Stimulated activated CD4-positive, alpha-beta T cell treated with anti-CD3 and anti-CD28 coated beads, Interleukin-12 subunit alpha, Interleukin-12 subunit beta, amount 100 ng/mL, for 48 hours (primary cell): Measurements from ENCODE around the gene ENTPD6.
A peak's percentile ranks its signal among the peaks of the same experiment; 100 is the strongest.
"Not testable (repeated sequence)": the region's sequence is repeated elsewhere in the genome, so short reads cannot be mapped to it uniquely, and the experiment has no call there.

Experiments
- DNase-seq, 3 donors: peaks; one replicate each; pipeline ENCODE4 v3.0.0-alpha.2; 2020; ENCODE audit warnings: low read depth in 2 of 3, low spot score in 1 of 3

The ENTPD6 gene

DNA sequence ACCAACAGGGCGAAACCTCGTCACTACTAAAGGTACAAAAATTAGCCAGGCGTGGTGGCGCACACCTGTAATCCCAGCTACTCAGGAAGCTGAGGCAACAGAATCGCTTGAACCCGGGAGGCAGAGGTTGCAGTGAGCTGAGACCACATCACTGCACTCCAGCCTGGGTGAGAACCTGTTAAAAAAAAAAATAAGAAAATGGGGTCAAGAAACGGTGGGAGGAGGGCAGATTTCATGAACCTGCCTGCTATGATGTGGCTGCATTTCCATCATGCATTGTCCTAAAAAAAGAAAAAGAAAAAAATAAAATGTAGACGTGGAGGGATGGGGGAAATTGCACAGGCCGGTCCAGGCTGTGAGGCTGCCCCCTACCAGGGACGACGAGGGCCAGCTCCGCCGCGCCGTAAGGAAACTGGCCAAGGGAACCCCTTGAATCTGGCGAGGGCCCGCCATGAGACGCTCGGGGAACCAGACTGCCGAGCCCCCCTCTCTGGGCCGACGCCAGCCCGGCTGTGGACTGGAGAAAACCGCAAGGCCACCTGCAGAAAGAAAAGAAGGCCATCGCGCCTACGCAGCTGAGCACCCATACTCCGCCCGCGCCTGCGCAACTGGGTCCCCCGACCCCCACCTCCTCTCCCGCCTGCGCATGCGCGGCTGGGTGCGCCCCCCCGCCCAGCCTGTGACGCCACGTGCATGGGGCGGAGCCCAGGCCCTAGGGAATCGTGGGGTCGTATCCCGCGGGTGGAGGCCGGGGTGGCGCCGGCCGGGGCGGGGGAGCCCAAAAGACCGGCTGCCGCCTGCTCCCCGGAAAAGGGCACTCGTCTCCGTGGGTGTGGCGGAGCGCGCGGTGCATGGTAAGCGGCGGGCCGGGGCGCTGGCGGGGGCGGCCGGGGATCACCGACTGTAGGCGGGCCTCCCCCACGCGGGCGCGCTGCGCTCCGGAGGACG is at the start of gene ENTPD6:
TSS of gene ENTPD6 (plus strand) at position 699 of the 948 bp plus-strand sequence. CDS start 10,825 bp downstream, outside the sequence.
- DNase-seq: peak; percentile 78 to 87 (median 85)

DNA sequence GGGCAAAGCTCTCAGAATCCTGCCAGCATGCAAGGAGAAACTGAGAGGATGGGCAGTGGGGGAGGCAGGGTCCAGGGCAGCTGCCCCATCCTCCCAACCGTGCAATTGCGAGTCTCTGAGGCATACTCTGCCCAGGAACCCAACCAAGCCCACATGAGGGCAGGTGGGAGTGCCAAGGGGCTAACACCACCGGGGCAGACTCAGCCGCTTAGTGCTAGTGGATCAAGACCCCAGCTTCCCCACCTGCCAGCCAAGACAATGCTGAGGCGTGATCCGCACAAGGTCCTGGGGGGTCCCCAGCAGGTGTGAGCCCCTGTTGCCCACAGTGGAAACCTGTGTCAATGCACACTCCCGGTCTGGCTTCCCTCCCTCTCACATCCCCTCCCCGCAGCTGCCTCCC is 48.5 kb upstream of the ENTPD6 start:
- DNase-seq: no peak

DNA sequence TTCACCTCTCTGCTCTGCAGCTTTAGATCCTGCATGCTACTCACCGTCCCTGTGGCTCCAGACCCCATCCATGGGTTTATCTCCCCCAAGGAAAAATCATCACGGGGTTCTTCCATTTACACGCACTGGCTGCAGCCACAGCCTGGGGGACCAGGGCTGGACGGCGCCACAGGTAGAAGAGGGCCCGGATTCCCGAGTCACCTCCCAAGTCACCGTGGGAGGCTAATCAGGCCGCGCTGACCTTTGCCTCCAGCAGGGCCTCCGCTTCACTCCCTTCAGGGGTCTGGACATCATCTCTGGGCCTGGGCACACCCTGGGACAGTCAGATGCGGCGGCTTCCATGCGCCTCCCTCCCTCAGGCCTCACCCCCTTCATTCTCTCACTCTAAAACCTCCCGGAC is 47.8 kb upstream of the ENTPD6 start:
- DNase-seq: no peak

DNA sequence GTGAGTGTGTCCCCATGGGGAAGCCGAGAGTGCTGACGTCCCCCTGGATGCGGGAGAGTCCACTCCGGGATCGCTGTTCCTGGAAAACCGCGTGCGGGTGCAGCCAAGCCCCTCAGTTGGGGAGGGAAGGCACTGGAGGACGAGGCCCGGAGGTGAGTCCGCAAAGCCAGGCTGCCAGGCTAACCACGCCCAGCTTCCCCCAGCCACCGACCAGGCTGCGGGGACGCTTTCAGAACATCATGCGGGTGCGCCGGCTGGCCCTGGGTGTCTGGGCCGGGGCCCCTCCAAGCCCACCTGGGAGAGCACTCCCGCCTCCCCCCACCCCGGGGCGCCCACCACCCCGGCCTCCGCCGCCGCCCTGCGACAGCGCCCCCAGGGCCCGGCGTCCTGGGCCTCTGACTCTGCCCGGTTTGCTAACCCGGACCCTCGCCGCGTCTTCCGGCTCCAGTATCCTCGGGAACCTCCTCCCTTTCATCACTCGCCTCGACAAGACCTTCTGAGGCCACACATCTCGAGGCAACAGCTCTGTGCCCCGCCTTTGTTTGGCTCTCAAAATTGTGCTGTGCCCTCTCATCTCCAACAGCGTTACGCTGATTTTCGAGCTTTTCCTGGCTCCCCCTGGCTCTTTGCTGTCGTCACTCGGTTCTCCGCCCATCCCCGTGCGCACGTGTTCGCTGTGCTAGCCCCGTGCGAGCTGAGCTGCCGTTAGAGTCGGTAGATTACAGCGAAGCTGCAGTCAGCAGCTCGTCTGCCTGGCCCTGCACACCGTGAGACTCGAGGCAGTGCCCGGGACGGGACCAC is 47.1 kb upstream of the ENTPD6 start:
- peak; percentile 20 to 32 (median 22) for DNase-seq

DNA sequence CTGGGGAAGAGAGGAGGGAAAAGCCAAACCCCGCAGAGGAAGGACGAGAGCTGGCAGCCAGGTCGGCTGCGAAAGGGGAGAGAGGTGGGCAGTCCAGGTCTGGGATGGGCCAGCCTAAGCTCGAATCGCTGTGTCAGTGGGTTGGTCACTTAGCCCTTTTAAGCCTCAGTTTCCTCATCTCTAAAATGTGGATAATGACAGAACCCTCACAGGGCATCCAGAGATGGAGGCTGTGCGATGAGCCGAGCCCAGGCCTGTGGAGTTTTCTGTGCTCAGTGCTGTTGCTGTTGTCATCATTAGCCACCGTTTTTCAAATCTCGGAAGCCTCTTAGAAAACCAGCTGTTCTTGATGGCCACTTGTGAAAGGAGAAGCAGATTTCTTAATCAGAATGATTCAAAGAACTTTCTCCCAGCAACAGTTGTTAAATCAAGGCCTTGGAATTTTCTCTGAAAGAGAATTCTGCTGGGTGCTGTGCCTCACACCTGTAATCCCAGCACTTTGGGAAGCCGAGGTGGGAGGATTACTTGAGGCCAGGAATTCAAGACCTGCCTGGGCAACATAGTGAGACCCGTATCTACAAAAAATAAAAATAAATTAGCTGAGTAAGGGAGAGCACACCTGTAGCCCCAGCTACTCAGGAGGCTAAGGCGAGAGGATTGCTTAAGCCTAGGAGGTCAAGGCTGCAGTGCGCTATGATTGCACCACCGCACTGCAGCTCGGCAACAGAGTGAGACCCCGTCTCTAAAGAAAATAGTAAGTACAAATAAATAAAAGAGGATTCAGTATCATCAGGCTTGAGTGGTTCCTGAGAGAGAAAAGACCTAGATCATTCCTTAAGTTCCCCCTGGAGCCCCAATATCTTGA is 46.3 kb upstream of the ENTPD6 start:
- DNase-seq: no peak

DNA sequence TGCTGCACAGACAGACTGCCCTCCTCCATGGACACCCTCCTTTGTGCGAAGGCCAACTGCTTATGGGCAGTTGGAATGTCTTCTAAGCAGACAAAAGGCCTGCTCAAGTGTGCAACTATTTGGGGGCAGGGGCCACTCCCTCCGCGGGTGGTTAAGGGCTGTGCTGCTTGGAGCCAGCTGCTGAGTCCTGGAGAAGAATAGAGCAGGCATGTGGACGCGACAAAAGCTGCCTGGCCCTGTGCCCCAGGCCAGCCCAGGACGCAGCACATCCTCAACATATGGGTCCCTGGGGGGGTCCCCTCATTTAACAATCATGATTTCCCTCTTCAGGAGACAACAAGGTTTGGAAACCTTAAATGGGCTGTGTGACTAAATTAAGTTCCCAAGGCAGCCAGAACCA is 45.5 kb upstream of the ENTPD6 start:
- DNase-seq: no peak

DNA sequence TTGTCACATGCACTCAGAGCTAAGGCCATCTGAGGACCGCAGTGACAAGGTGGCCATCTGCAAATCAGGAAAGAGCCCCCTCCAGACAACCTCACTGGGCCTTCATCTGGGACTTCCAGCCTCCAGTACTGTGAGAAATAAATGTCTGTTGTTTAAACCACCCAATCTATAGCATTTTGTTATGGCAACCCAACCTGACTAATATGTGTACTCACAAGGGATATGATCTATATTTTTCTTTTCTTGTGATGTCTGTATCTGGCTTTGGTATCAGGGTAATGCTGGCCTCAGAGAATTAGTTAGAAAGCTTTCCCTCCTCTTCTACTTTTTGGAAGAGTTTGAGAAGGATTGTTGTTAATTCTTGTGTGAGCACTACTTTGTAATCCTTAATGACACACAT is 37.5 kb upstream of the ENTPD6 start:
- no peak for DNase-seq

DNA sequence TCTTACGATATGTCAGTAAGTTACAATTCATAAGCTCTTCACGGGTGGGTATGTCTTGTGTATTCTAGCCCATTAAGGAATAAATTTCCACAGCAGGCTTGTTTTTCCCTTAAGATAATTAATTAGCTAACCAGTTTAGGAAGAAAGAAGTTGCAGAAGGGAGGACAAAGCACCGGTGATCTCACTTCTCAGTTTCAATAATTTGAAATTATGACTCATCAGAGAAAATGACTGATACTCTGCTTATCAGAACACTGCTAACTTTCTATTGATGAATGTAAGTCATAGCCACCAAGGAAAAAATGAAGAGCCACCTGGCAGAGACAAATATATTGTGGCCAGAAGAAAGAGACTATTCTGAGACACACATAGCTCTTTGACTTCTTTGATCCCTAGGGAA is 35.0 kb upstream of the ENTPD6 start:
- no peak for DNase-seq

DNA sequence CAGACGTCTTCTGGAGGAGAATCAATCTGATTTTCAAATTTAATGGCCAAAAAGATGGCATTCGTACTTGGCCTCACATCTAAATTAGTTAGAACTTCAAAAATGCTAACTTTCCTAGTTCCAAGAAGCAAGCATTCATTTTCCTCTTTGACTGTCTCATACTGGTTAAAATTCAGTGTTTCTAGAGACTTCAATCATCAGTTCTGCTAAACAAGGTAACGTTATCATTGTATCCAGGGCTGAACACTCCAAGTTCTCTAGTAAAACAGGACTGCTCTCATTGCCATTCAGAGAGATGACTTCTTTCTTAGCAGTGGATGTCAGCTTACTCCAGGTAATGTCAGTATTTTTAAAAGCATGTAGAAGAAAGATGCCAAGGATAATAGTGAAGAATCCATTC is 34.6 kb upstream of the ENTPD6 start:
- no peak for DNase-seq

DNA sequence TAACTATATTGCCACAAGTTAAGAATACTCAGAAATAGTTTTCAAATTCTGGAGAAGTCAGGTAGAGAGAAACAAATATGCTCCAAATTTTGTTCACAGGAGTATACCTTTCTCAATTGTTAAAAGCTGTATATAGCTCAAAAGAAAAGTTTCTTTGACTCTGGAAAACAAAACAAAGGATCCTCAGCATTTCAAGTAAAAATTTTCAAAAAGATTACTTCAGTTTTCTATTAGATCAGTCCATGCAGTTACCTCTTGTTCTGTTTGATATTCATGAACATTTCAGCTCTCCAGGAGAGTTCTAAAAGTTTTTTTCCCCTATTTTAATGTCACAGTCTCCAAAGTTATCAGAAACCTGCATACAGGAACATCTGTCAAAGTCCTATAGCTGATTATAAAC is 30.4 kb upstream of the ENTPD6 start:
- DNase-seq: no peak

DNA sequence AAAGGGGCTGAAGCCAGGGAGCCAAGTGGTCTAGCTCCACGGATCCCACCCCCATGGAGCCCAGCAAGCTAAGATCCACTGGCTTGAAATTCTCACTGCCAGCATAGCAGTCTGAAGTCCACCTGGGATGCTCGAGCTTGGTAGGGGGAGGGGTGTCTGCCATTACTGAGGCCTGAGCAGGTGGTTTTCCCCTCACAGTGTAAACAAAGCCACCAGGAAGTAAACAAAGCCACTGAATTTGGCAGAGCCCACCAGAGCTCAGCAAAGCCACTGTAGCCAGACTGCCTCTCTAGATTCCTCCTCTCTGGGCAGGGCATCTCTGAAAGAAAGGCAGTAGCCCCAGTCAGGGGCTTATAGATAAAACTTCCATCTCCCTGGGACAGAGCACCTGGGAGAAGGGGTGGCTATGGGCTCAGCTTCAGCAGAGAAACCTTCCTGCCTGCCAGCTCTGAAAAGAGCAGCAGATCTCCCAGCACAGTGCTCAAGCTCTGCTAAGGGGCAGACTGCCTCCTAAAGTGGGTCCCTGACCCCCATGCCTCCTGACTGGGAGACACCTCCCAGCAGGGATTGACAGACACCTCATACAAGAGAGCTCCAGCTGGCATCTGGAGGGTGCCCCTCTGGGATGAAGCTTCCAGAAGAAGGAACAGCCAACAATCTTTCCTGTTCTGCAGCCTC is 29.3 kb upstream of the ENTPD6 start:
- not testable (repeated sequence) for DNase-seq

DNA sequence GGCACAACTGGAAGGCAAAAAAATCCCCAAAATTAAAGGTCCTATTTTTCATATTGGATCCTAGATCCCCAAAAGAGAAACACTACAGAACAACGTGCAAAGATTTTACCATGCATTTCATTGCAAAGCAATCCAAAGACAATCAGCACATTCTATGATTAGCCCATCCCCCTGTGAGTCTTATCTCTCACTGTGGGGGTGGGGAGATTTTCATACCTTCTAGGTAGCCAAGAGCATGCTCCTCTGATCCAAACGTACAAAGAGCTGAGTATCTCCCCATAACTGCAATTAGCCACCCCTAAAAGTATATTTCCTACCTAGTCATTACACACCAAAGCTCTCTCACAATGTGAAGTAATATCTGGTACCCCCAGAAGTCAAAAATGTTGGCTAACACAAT is 22.2 kb upstream of the ENTPD6 start:
- no peak for DNase-seq

DNA sequence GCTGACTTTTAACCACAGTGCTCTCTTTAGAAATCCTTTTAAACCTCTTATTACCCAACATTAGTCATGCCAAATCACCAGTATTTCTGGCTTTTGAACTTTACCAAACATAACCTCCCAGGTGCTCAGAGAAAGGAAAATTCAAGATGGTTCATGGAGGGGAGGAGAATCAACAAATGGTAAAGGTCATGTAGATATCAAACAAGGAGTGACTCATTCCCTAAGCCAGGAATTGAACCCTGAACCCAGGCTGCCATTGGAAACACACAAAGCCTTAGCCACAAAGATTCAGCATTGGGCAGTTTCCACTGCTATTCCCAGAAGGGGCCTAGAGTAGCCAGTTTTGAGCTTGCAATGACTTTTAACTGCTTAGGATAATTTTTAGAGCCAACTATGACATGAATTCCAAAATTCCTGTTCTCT is 21.6 kb upstream of the ENTPD6 start:
- DNase-seq: no peak

DNA sequence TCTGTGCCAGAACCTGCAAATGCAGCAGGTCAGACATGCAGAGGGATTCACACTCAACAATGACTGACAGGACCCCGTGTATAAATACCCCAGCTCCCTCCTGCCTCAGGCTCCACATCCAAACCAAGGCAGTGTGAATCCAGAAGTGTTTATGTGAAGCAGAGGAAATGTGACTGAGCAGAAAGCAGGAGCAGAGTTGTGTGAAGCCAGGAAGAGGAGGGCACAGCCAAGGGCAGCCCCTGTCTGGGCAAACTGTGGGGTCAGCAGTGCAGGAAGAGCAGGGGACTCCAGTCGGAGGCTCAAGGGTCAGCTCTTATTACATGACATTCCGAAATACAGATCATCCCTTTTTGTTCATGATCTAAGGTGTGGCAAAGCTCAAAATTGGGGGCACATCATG is 19.3 kb upstream of the ENTPD6 start:
- no peak for DNase-seq

DNA sequence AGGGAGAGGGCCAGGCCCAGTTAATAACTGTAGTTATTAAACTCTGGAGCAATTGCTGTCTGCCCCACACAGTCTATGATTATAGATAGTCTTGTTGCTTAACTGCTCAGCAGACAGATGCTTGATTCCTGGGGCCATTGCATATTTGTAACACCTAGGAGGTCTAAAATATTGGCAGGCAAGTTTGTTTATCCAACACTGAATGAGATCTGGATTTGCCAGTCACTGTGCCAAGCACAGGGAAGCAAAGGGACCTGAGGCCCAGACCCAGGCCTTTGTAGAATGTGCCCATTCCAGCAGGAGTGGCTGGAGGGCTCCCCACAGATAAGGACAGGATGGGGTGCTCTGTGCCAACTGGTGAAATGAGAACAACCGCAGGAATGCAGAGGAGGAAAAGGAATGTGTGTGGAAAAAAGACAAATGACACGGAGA is 17.6 kb upstream of the ENTPD6 start:
- no peak for DNase-seq

DNA sequence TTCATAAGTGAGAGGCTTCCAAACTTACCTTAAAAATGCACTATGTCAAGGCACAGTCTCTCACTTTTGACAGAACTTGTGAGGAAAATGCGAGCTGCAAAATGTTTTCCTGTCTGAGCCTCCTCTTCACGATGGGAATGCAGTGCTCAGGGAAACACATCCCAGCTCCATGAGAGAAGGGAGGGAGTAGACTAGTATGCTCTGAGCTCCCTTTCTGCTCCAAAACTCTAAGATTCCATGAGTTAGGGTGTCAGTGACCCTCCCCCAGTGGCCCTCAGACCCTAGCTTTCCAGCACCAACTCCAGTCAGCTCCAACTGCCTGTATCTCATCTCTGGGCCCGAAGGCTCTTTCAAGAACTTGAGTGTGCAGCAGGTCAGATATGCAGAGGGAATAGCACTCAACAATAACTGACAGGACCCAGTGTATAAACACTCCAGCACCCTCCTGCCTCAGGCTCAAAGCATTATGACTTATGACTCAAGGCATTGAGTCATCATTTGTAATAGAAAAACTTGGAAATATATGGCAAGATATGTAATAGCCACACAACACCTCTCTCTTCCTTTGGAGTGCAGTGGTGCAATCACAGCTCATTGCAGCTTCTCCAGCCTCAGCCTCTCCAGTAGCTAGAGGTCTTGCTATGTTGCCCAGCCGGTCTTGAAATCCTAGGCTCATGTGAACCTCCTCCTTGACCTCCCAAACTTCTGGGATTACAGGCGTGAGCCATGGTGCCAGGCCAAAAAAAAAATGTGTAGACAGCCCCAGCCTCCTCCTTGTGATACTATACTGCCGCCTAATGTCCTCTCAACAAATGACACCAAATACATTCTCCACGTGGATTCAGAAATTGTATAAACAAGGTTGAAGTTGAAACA is 16.7 kb upstream of the ENTPD6 start:
- DNase-seq: peak in 1 of 3 donors; percentile 16

DNA sequence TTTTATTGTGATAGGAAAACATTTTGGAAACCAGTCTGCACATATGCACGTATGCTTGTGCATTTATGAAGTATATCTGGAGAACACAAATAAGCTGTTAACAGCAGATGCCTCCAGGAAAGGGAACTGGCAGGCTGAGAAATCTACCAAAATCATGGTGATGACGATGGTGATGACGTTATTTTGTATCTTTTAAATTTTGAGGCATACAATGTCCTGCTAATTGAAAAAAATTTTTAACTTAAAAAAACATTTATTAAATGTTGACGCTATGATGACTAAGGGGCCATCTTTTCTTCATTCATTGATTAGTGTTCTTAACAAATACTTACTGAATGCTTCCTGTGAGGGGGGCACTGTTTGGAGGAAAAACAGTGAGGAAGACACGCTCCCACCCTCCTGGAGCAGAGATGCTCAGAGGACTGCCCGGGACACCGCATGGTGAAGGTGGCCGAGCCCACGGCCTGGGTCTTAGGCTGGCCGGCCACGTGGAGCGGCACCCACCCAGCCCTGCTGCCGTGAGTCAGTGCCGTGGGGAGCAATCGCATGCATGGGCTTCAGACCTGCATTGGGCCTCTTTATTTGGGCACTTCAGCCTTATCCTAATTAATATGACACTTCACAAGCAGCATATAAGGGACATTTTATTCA is 15.9 kb upstream of the ENTPD6 start:
- DNase-seq: no peak

DNA sequence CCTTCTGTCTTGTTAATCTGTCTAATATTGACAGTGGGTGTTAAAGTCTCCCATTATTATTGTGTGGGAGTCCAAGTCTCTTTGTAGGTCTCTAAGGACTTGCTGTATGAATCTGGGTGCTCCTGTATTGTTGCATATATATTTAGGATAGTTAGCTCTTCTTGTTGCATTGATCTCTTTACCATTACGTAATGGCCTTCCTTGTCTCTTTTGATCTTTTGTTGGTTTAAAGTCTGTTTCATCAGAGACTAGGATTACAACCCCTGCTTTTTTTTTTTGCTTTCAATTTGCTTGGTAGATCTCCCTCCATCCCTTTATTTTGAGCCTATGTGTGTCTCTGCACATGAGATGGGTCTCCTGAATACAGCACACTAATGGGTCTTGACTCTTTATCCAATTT is 11.1 kb upstream of the ENTPD6 start:
- not testable (repeated sequence) for DNase-seq

DNA sequence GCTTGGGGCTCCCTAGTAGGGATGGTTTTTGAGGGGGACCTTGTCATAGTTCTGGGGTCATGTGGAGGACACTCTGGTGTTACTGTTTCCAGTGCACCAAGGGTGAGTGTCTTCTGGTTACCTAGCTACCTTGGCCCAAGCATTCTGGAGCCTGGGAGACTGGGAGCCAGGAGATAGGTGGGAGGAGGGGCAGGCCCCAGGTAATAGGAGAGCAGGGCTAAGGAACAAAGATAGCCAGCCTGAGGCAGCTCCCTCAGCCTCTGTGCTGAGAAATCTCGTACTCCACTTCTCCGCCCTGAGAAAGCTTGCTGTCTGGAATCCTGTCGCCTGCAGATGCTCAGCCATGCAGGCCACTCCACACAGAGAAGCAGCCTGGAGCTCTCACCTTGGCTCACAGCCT is 8.3 kb upstream of the ENTPD6 start:
- DNase-seq: no peak
